Fibroblast of skin of left quadriceps (primary cell): ENCODE data around the gene NEU4.

Experiments
- DNase-seq, 2 experiments: peaks; one replicate each; pipeline ENCODE4 v3.0.0-alpha.2; 2013; ENCODE audit warnings: low read depth in 2 of 2

NEU4 gene

DNA sequence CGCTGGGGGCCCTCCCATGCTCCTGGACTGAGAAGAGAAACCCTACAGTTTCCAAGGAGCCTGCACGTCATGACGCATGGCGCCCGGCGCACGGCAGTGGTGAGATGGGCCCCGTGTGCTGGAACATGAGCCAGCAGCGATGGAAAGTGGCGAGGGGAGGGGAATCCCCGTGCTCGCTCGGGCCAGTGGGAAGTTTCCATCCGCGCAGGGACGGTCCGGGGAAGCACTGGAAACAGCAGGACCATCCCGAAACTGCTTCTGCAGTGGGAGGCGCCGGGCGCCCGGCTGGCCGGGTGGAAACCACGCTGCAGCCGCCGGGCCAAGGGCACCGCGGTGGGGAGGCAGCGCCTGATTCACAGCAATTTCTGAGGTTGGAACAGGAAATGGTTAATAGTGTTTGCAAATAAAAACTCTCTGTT is 54.6 kb downstream of the NEU4 start:
- no peak for DNase-seq

DNA sequence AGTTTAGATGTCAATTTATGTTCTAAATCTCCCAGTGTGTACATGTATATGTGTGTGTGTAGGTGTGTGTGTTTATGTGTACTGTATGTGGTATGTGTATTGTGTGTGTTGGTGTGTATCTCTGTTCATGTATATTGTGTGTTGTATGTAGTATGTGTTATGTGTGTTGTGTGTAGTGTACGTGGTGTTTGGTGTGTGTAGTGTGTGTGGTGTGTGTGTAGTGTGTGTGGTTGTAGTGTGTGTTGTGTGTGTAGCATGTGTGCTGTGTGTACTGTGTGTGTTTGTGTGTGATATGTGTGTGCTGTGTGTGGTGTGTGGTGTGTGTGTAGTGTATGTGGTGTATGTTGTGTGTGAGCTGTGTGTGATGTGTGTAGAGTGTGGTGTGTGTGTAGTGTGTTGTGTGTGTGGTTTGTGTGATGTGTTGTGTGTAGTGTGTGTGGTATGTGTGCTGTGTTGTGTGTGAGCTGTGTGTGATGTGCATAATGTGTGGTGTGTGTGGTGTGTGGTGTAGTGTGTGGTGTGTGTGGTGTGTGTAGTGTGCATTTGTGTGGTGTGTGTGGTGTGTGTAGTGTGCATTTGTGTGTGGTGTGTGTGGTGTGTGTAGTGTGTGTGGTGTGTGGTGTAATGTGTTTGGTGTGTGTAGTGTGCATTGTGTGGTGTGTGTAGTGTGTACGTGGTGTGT is 55.3 kb downstream of the NEU4 start:
- DNase-seq = no peak

DNA sequence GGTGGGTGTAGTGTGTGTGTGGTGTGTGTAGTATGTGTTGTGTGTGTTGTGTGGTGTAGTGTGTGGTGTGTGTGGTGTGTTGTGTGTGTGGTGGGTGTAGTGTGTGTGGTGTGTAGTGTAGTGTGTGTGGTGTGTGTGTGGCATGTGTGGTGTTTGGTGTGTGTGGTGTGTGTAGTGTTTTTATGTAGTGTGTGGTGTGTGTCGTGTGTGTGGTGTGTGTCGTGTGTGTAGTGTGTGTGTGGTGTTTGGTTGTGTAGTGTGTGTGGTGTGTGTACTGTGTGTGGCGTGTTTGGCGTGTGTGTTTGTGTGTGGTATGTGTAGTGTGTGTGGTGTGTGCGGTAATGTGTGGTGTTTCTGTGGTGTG is 55.8 kb downstream of the NEU4 start:
- no peak for DNase-seq

DNA sequence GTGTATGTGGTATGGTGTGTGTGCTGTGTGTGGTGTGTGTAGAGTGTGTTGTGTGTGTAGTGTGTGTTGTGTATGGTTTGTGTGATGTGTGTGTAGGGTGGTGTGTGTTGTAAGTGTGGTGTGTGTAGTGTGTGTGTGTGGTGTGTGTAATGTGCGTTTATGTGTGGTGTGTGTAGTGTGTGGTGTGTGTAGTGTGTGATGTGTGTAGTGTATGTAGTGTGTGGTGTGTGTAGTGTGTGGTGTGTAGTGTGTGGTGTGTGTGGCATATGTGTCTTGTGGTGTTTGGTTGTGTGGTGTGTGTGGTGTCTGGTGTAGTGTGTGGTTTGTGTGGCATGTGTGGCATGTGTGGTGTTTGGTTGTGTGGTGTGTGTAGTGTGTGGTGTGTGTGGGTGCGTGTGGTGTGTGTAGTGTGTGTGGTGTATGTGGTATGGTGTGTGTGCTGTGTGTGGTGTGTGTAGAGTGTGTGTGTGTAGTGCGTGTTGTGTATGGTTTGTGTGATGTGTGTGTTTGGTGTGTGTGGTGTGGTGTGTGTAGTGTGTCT is 56.5 kb downstream of the NEU4 start:
- no peak for DNase-seq

DNA sequence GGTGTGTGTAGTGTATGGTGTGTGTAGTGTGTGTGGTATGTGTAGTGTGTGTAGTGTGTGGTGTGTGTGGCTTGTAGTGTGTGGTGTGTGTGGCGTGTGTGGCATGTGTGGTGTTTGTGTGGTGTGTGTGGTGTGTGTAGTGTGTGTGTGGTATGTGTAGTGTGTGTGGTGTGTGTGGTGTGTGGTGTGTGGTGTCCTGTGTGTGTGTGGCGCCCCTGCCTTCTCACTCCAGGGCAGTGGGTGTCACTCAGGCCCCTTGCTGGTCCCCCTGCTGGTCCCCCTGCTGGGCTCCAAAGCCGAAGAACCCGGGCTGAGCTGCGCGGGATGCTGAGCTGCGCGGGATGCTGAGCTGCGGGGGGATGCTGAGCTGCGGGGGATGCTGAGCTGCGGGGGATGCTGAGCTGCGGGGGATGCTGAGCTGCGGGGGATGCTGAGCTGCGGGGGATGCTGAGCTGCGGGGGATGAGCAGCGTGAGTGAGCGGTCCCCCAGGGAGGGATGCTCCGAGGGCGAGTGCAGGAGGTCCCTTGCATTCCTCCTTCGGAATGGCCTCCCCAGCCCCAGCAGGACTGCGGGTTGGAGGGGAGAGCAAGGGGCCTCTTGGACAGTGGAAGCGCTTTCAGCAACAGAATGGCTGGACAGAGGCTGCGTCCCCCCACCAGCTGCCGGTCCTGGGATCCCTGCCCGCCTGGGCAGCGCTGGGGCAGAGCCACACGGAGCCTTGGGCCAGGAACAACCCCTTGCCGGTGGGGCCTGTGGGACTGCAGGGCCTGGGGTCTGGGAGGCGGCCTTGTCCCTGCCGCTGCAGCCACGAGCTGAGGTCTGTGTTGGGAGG is 57.2 kb downstream of the NEU4 start:
- DNase-seq = no peak
